SU-DHL-6 (cell line): Measurements from ENCODE around the gene LRTM1.

ENCODE experiments used
- EZH2phosphoT487 ChIP-seq: fragments of 200-600 bp; sonication (generic), shearing (Covaris generic); conservative IDR thresholded peaks from 2 replicates; pipeline ENCODE4 v1.6.1; 2018; ENCODE audit warnings: mild to moderate bottlenecking, antibody characterized with exemption, low read length, moderate library complexity, mixed read lengths
- TF ChIP-seq, protein P1 (sequence below): fragments of 200-600 bp; sonication (generic); IDR thresholded peaks from one replicate; pipeline ENCODE4 v1.5.1; 2017; ENCODE audit warnings: antibody characterized with exemption, mild to moderate bottlenecking, low read length, moderate library complexity; ENCODE audit not compliant: insufficient read depth, poor library complexity, severe bottlenecking

DNA sequence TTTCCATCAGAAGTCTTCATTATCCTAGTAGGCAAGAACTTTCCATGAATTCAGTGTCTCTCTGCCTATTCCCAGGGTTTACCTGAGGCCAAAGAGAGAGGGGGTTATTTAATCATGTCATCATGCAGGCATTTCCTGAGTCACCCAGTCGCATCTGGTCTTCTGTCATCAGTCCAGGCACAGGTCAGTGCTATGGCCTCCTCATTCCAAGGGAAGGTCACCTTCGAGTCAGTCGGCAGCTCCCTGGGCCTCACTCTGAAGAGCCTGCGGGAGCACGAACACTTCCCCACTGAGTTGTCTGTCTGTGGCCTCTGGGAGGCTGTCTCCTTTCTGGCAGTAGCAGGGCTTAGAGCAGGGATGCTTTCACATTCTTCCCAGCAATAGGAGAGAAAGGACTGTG lies 26.2 kb upstream of the LRTM1 start:
- TF ChIP-seq, protein P1, sequence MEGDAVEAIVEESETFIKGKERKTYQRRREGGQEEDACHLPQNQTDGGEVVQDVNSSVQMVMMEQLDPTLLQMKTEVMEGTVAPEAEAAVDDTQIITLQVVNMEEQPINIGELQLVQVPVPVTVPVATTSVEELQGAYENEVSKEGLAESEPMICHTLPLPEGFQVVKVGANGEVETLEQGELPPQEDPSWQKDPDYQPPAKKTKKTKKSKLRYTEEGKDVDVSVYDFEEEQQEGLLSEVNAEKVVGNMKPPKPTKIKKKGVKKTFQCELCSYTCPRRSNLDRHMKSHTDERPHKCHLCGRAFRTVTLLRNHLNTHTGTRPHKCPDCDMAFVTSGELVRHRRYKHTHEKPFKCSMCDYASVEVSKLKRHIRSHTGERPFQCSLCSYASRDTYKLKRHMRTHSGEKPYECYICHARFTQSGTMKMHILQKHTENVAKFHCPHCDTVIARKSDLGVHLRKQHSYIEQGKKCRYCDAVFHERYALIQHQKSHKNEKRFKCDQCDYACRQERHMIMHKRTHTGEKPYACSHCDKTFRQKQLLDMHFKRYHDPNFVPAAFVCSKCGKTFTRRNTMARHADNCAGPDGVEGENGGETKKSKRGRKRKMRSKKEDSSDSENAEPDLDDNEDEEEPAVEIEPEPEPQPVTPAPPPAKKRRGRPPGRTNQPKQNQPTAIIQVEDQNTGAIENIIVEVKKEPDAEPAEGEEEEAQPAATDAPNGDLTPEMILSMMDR = no peak
- no peak for TF ChIP-seq EZH2phosphoT487
